HCT116 (cell line): Measurements from ENCODE around the gene ZDHHC1. TPM values are rescaled to one million over a fixed set of nuclear protein-coding genes. Genes with fewer than 3 reads are reported as not detected.

Source experiments
- ATAC-seq: fragments of 200-7000 bp; cut with Tn5 transposase; 2 replicates; pipeline ENCODE4 v1.9.1; 2020; ENCODE audit warnings: mild to moderate bottlenecking, moderate library complexity
- BruUV-seq: library from RNA; stranded (reverse); fragments of 400-500 nt; replicated peaks from 2 replicates; lab custom pipeline; 2021; lab: Mats Ljungman, UMichigan
- CTCF ChIA-PET: fragments of 300-600 bp; sonication (Branson Sonifier 250); formaldehyde crosslinking; loops from one replicate; lab custom pipeline; 2021; ENCODE audit warnings: antibody characterized with exemption; lab: Charles Lee
- POLR2A ChIA-PET: fragments of 300-600, 350-600 bp; sonication (Branson Sonifier 250); formaldehyde crosslinking; loops from one replicate; lab custom pipeline; 2021; ENCODE audit warnings: antibody characterized with exemption; lab: Charles Lee
- RAD21 ChIA-PET, 2 experiments: fragments of 300-600 bp; sonication (Branson Sonifier 250); formaldehyde crosslinking; loops; one replicate each; lab custom pipeline; 2023; ENCODE audit warnings: low total read pairs in 2 of 2; ENCODE audit not compliant: uncharacterized antibody in 2 of 2, unreplicated experiment in 2 of 2, low non-redundant PET in 1 of 2; lab: Charles Lee
- DNase-seq: peaks from one replicate; pipeline ENCODE4 v3.0.0-alpha.2; 2010; ENCODE audit warnings: low read depth, low spot score
- H2AFZ ChIP-seq: fragments of 200-600 bp; shearing (Covaris generic), sonication (generic); 2 replicates; pipeline ENCODE4 v1.6.1; 2017; ENCODE audit warnings: low read depth, mixed run types, mixed read lengths, antibody characterized with exemption, low read length; ENCODE audit not compliant: poor library complexity, severe bottlenecking
- H3K27ac ChIP-seq: 2 replicates; pipeline ENCODE4 v1.5.1; 2012; ENCODE audit warnings: low read depth, low read length
- H3K27me3 ChIP-seq: fragments of 200-600 bp; sonication (generic); 2 replicates; pipeline ENCODE4 v1.6.1; 2016; ENCODE audit warnings: mixed run types, low read length, mixed read lengths; ENCODE audit not compliant: insufficient read depth
- H3K36me3 ChIP-seq, 2 experiments: fragments of 200-500 bp in 1 of 2; fragments of 200-600 bp in 1 of 2; sonication (Bioruptor generic) in 1 of 2; sonication (generic) in 1 of 2; 2 replicates each; pipeline versions ENCODE4 v1.5.1 to v1.6.1; 2014 to 2016; ENCODE audit warnings: low read length in 2 of 2, inconsistent platforms in 1 of 2, mixed read lengths in 1 of 2, mixed run types in 1 of 2; ENCODE audit not compliant: insufficient read depth in 2 of 2, control insufficient read depth in 1 of 2
- H3K4me1 ChIP-seq, 2 experiments: fragments of 200-600 bp in 1 of 2; sonication (generic) in 1 of 2; 2 replicates each; pipeline versions ENCODE4 v1.5.1 to v1.6.1; 2012 to 2017; ENCODE audit warnings: low read length in 2 of 2, inconsistent platforms in 1 of 2, mild to moderate bottlenecking in 1 of 2, mixed read lengths in 1 of 2, mixed run types in 1 of 2, moderate library complexity in 1 of 2; ENCODE audit not compliant: insufficient read depth in 2 of 2, control insufficient read depth in 1 of 2
- H3K4me2 ChIP-seq: fragments of 200-600 bp; sonication (generic); 2 replicates; pipeline ENCODE4 v1.6.1; 2017; ENCODE audit warnings: mixed run types, low read length, mixed read lengths
- H3K4me3 ChIP-seq, 2 experiments: fragments of 200-600 bp in 1 of 2; sonication (generic) in 1 of 2; replicated peaks in 1 of 2; 2 replicates each; pipeline ENCODE4 v1.5.1; 2011 to 2016; ENCODE audit warnings: low read length in 2 of 2, control low read depth in 1 of 2, low read depth in 1 of 2, mild to moderate bottlenecking in 1 of 2, mixed read lengths in 1 of 2, mixed run types in 1 of 2
- H3K79me2 ChIP-seq: fragments of 200-600 bp; sonication (generic); 2 replicates; pipeline ENCODE4 v1.6.1; 2017; ENCODE audit warnings: mild to moderate bottlenecking, mixed run types, low read length, moderate library complexity, mixed read lengths; ENCODE audit not compliant: insufficient read depth
- H3K9ac ChIP-seq: fragments of 200-600 bp; sonication (generic); 2 replicates; pipeline ENCODE4 v1.6.1; 2016; ENCODE audit warnings: low read length, mixed read lengths
- H3K9me2 ChIP-seq: fragments of 200-600 bp; sonication (generic), shearing (Covaris generic); 2 replicates; pipeline ENCODE4 v1.6.1; 2017; ENCODE audit warnings: mixed run types, mild to moderate bottlenecking, moderate library complexity; ENCODE audit not compliant: insufficient read depth
- H3K9me3 ChIP-seq, 2 experiments: fragments of 200-500 bp in 1 of 2; fragments of 200-600 bp in 1 of 2; sonication (Bioruptor generic) in 1 of 2; sonication (generic) in 1 of 2; 2 replicates each; pipeline ENCODE4 v1.6.1; 2014 to 2017; ENCODE audit warnings: low read length in 2 of 2, mixed read lengths in 2 of 2, inconsistent platforms in 1 of 2, low read depth in 1 of 2, mild to moderate bottlenecking in 1 of 2, mixed run types in 1 of 2, moderate library complexity in 1 of 2; ENCODE audit not compliant: control insufficient read depth in 1 of 2, insufficient read depth in 1 of 2
- H4K20me1 ChIP-seq: fragments of 200-600 bp; sonication (generic), shearing (Covaris generic); 2 replicates; pipeline ENCODE4 v1.6.1; 2017; ENCODE audit warnings: mixed run types, mild to moderate bottlenecking, moderate library complexity; ENCODE audit not compliant: insufficient read depth
- CEBPB ChIP-seq: IDR thresholded peaks from 2 replicates; pipeline ENCODE4 v1.6.1; 2012; ENCODE audit warnings: low read depth
- EGR1 ChIP-seq: IDR thresholded peaks from 2 replicates; pipeline ENCODE4 v1.6.1; 2012; ENCODE audit warnings: low read depth
- EZH2 ChIP-seq: fragments of 200-600 bp; sonication (generic); IDR thresholded peaks from 2 replicates; pipeline ENCODE4 v1.6.1; 2017; ENCODE audit warnings: antibody characterized with exemption, mixed run types
- FOSL1 ChIP-seq: IDR thresholded peaks from 2 replicates; pipeline ENCODE4 v1.6.1; 2012; ENCODE audit warnings: low read depth
- POLR2A ChIP-seq: IDR thresholded peaks from 2 replicates; pipeline ENCODE4 v1.7.0; 2011; ENCODE audit warnings: borderline replicate concordance; ENCODE audit not compliant: insufficient read depth, insufficient read length; ENCODE audit errors: extremely low read depth
- RAD21 ChIP-seq: IDR thresholded peaks from 2 replicates; pipeline ENCODE4 v1.6.1; 2012; ENCODE audit warnings: low read depth, mild to moderate bottlenecking
- SRF ChIP-seq: IDR thresholded peaks from 2 replicates; pipeline ENCODE4 v1.6.1; 2012; ENCODE audit warnings: low read depth
- TCF7L2 ChIP-seq: IDR thresholded peaks from 2 replicates; pipeline ENCODE4 v1.7.0; 2011; ENCODE audit warnings: borderline replicate concordance, inconsistent platforms; ENCODE audit not compliant: insufficient read depth, insufficient read length; ENCODE audit errors: extremely low read depth
- YY1 ChIP-seq: IDR thresholded peaks from 2 replicates; pipeline ENCODE4 v1.6.1; 2011; ENCODE audit warnings: low read length, low read depth, moderate library complexity, mild to moderate bottlenecking; ENCODE audit not compliant: insufficient replicate concordance; ENCODE audit errors: extremely low read depth
- ZFX ChIP-seq: fragments of 450-650 bp; IDR thresholded peaks from 2 replicates; pipeline ENCODE4 v1.6.1; 2017
- intact Hi-C: fragments of 100-400 bp; cut with micrococcal nuclease; formaldehyde crosslinking; loops from 2 replicates; pipeline ENCODE4 v1.10.0; 2022
- total RNA-seq: library from RNA; stranded (reverse); gene quantifications from one replicate; pipeline ENCODE4 v1.2.1, GENCODE V29; 2021; ENCODE audit not compliant: unreplicated experiment
- TF ChIP-seq, protein P1 (sequence below), 3 experiments: fragments of 200-600 bp in 1 of 3; sonication (generic) in 1 of 3; IDR thresholded peaks in 2 of 3; conservative IDR thresholded peaks in 1 of 3; 2 replicates each; pipeline ENCODE4 v1.5.1; 2012 to 2017; ENCODE audit warnings: low read depth in 2 of 3, low read length in 2 of 3, antibody characterized with exemption in 1 of 3, borderline replicate concordance in 1 of 3, control low read depth in 1 of 3, mild to moderate bottlenecking in 1 of 3, mixed read lengths in 1 of 3, mixed run types in 1 of 3, moderate library complexity in 1 of 3; ENCODE audit not compliant: insufficient read depth in 1 of 3
- TF ChIP-seq, protein P2 (sequence below): IDR thresholded peaks from 2 replicates; pipeline ENCODE4 v1.6.1; 2012; ENCODE audit warnings: low read depth
- TF ChIP-seq, protein P3 (sequence below): IDR thresholded peaks from 2 replicates; pipeline ENCODE4 v1.6.1; 2012

The ZDHHC1 gene
- total RNA-seq, 1 experiment from 2014 or later = 9.1 TPM

DNA sequence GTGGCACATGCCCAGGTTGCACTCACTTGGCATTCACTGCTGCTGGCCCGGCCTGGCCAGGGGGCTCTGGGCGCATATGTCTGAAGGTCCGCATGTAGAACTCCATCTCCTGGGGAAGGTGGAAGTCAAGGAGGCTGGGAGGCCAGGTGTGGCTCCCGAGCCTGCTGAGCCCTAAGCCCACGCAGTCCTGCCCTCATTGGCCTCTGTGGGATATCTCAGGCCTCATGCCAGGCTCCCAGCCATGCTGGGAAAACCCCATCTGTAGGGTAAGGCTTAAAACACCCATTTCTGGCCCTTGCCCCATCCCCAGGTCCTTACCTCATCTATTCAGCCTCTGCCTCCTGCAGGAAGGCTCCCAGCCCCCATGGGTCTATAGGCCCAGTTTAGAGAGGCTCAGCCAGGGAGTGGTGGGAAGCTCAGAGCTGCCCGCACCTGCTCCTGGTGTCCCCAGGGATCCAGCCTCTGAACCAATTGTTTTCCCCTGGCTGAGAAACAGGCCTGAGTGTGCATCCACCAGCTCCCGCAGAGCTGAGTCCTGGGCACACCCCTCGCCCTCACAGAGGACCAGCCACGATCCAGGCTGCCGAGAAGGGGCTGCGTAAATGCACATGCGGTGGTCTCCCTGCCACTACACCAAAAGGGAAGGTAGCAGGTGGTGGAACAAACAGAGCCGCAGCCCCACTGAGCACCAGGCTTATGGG is 20.7 kb downstream of the ZDHHC1 start:
- no peaks in the 10 kb centered on the region for H4K20me1 ChIP-seq
- no TSS peak for BruUV-seq
- ChIA-PET POLR2A (interaction anchor here (0.7 kb wide), 1 partner anchor 234 kb away, joined by 3 read pairs; no protein-coding TSS in a partner anchor), CTCF (no interaction called here), RAD21 (no interaction called here)
- no peaks in the 10 kb centered on the region for H3K9me2 ChIP-seq
- H3K9me3 ChIP-seq = no peaks in the 10 kb centered on the region
- no peak for ATAC-seq
- peaks cover 10 to 20% of the 10 kb centered on the region in 2 experiments for H3K4me1 ChIP-seq
- DNase-seq = no peak
- H3K27ac ChIP-seq = peak overlapping the region; percentile 37; the same call in 1 of the 2 replicates
- no peaks in the 10 kb centered on the region for H3K79me2 ChIP-seq
- intact Hi-C loops = loop anchor here (5.0 kb wide), 1 partner anchor 133 kb away; no protein-coding TSS in a partner anchor
- H3K9ac ChIP-seq = 0 out of 2 replicates have a peak overlapping the region, but pooled peaks have one; percentile 26
- TF ChIP-seq, protein P1, sequence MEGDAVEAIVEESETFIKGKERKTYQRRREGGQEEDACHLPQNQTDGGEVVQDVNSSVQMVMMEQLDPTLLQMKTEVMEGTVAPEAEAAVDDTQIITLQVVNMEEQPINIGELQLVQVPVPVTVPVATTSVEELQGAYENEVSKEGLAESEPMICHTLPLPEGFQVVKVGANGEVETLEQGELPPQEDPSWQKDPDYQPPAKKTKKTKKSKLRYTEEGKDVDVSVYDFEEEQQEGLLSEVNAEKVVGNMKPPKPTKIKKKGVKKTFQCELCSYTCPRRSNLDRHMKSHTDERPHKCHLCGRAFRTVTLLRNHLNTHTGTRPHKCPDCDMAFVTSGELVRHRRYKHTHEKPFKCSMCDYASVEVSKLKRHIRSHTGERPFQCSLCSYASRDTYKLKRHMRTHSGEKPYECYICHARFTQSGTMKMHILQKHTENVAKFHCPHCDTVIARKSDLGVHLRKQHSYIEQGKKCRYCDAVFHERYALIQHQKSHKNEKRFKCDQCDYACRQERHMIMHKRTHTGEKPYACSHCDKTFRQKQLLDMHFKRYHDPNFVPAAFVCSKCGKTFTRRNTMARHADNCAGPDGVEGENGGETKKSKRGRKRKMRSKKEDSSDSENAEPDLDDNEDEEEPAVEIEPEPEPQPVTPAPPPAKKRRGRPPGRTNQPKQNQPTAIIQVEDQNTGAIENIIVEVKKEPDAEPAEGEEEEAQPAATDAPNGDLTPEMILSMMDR (IDR thresholded peaks at IDR 0.05 in 2 of 3, conservative IDR thresholded peaks at IDR 0.05 in 1 of 3; ENCODE audit: borderline replicate concordance in 1 of 3, insufficient read depth in 1 of 3, low read depth in 2 of 3, low read length in 2 of 3) = no peak
- TF ChIP-seq RAD21 = no peak
- no peak for TF ChIP-seq POLR2A
- TF ChIP-seq EZH2 = no peak
- TF ChIP-seq, protein P2, sequence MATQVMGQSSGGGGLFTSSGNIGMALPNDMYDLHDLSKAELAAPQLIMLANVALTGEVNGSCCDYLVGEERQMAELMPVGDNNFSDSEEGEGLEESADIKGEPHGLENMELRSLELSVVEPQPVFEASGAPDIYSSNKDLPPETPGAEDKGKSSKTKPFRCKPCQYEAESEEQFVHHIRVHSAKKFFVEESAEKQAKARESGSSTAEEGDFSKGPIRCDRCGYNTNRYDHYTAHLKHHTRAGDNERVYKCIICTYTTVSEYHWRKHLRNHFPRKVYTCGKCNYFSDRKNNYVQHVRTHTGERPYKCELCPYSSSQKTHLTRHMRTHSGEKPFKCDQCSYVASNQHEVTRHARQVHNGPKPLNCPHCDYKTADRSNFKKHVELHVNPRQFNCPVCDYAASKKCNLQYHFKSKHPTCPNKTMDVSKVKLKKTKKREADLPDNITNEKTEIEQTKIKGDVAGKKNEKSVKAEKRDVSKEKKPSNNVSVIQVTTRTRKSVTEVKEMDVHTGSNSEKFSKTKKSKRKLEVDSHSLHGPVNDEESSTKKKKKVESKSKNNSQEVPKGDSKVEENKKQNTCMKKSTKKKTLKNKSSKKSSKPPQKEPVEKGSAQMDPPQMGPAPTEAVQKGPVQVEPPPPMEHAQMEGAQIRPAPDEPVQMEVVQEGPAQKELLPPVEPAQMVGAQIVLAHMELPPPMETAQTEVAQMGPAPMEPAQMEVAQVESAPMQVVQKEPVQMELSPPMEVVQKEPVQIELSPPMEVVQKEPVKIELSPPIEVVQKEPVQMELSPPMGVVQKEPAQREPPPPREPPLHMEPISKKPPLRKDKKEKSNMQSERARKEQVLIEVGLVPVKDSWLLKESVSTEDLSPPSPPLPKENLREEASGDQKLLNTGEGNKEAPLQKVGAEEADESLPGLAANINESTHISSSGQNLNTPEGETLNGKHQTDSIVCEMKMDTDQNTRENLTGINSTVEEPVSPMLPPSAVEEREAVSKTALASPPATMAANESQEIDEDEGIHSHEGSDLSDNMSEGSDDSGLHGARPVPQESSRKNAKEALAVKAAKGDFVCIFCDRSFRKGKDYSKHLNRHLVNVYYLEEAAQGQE = no peak
- no peak for TF ChIP-seq FOSL1
- TF ChIP-seq EGR1 = no peak
- TF ChIP-seq, protein P3, sequence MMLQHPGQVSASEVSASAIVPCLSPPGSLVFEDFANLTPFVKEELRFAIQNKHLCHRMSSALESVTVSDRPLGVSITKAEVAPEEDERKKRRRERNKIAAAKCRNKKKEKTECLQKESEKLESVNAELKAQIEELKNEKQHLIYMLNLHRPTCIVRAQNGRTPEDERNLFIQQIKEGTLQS = no peak
- TF ChIP-seq YY1 = no peak
- no peak for TF ChIP-seq ZFX
- TF ChIP-seq TCF7L2 = no peak
- TF ChIP-seq CEBPB = no peak
- no peak for TF ChIP-seq SRF
- H3K27me3 ChIP-seq = no peaks in the 10 kb centered on the region
- H3K4me3 ChIP-seq = 0 out of 4 replicates have a peak overlapping the region, but pooled peaks of 1 of the 2 experiments have one; percentile 10
- peak overlapping the region; percentile 64 for H3K4me2 ChIP-seq
- no peak overlapping the region for H2AFZ ChIP-seq
- H3K36me3 ChIP-seq = no peaks in the 10 kb centered on the region
